ENCODE results near the gene PIAS1.

DNA sequence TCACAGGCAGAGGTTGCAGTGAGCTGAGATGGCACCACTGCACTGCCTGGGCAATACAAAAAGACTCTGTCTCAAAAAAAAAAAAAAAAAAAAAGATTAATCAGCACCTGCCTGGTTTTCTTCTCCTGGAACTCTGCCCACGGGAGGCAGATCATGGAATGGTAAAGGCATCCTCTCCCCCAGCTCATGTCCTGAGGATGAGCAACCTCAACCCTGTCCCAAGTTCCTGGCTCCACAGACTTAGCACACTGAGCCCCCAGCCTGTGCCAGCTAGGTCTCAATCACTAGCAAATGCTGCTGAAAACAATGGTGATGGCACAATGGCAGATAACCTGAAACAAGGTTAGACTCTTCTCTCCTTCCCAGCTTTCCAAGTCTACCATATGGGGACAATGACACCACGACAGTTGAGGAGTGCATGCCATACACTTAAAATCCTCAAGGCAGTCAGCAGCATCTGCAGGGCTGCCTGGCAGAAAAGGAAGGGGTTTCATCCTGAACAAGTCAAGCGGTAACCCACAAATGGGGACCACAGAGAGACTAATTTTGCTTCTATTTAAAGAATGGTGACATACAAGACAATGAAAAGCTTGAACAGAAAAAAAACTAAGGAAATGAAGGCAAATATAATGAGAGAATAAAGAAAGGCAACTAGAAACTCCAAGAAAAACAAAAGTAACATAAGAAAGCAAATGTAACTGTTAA lies 170.6 kb downstream of the PIAS1 start:
- TF ChIP-seq, protein P1, sequence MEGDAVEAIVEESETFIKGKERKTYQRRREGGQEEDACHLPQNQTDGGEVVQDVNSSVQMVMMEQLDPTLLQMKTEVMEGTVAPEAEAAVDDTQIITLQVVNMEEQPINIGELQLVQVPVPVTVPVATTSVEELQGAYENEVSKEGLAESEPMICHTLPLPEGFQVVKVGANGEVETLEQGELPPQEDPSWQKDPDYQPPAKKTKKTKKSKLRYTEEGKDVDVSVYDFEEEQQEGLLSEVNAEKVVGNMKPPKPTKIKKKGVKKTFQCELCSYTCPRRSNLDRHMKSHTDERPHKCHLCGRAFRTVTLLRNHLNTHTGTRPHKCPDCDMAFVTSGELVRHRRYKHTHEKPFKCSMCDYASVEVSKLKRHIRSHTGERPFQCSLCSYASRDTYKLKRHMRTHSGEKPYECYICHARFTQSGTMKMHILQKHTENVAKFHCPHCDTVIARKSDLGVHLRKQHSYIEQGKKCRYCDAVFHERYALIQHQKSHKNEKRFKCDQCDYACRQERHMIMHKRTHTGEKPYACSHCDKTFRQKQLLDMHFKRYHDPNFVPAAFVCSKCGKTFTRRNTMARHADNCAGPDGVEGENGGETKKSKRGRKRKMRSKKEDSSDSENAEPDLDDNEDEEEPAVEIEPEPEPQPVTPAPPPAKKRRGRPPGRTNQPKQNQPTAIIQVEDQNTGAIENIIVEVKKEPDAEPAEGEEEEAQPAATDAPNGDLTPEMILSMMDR (IDR thresholded peaks at IDR 0.05; ENCODE audit: low read depth, low read length) = no peak
- TF ChIP-seq EZH2phosphoT487 (IDR thresholded peaks at IDR 0.05; ENCODE audit: low read depth) = no peak
